GM18498 (cell line): ENCODE measurements around the gene ZNF629.

Experiments
- ATAC-seq: cut with Tn5 transposase; IDR thresholded peaks from one replicate; pipeline ENCODE4 v1.9.1; 2021; ENCODE audit warnings: mild to moderate bottlenecking, moderate library complexity; ENCODE audit not compliant: unreplicated experiment

The ZNF629 gene

GRCh38 chr16:30786115-30786935 is 680 bp downstream of the ZNF629 start:
- ATAC-seq, result no peak

GRCh38 chr16:30785126-30786106 is 1.6 kb downstream of the ZNF629 start:
- no peak for ATAC-seq

- ATAC-seq, result no peak
Observed at GRCh38 chr16:30784215-30784614, 2.8 kb downstream of the ZNF629 start.

- ATAC-seq, result no peak
Observed at GRCh38 chr16:30783280-30784109, 3.5 kb downstream of the ZNF629 start.

GRCh38 chr16:30782486-30783279 is 4.3 kb downstream of the ZNF629 start:
- ATAC-seq, result no peak

- no peak for ATAC-seq
Observed at GRCh38 chr16:30780549-30780948, 6.5 kb downstream of the ZNF629 start.

GRCh38 chr16:30780021-30780420 is 7.0 kb downstream of the ZNF629 start:
- ATAC-seq, result no peak

- ATAC-seq, result no peak
Observed at GRCh38 chr16:30779596-30779995, 7.4 kb downstream of the ZNF629 start.

- ATAC-seq, result no peak
Observed at GRCh38 chr16:30778549-30779244, 8.3 kb downstream of the ZNF629 start.

GRCh38 chr16:30777591-30778297 is 9.3 kb downstream of the ZNF629 start:
- ATAC-seq, result no peak

GRCh38 chr16:30775392-30776188 is 11.4 kb downstream of the ZNF629 start:
- peak; percentile 62 for ATAC-seq

GRCh38 chr16:30775131-30775391 is 11.9 kb downstream of the ZNF629 start:
- no peak for ATAC-seq

GRCh38 chr16:30774367-30775130 is 12.5 kb downstream of the ZNF629 start:
- no peak for ATAC-seq

GRCh38 chr16:30773826-30774225 is 13.2 kb downstream of the ZNF629 start:
- ATAC-seq, result no peak

GRCh38 chr16:30771726-30772125 is 15.3 kb downstream of the ZNF629 start:
- ATAC-seq, result no peak

- no peak for ATAC-seq
Observed at GRCh38 chr16:30769379-30770089, 17.5 kb downstream of the ZNF629 start.
